DMS153 (cell line): ENCODE data around the gene SLC6A11.

Experiments used
- DNase-seq: peaks from one replicate; lab custom pipeline; 2025; lab: John Stamatoyannopoulos, UW

The SLC6A11 gene

DNA sequence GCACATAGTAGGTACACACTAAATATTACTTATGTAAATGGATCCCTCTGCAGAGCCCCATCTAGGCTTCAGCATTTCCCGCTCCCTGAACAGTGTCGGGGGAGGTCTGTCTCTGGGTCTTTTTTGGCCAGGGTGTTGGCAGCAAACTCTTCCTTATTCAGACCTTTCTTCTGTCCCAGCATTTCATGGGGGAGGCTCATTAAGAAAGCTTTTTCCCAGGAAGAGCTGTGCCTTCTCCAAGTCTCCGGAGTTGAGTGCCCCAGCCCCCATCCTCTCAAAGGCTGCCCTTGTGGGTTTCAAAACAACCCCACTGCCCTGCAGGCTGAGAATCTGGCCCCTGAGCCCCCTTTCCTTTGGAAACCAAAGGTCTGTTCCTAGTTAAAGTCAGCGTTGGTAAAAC lies 25.1 kb downstream of the SLC6A11 start:
- no peak for DNase-seq

DNA sequence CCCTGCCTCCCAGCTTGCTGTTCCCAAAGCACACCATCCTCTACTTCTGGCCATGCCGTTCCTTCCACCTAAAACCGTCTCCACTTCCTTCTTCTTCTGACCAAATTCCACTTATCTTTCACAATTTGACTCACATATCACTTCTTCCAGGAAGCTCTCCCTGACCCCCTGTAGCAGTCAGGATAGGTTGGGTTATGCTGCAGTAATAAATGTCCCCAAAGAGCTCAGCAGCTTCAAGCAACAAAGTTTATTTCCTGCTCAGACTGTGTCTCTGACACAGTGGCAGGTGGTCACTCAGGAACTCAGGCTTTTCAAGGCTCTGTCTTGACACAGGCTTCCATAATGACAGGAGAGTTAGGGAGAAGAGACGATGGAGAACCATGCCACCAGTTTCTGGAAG lies 27.4 kb downstream of the SLC6A11 start:
- DNase-seq, result no peak

GRCh38 chr3:10845001-10845761 lies 29.2 kb downstream of the SLC6A11 start:
- no peak for DNase-seq

DNA sequence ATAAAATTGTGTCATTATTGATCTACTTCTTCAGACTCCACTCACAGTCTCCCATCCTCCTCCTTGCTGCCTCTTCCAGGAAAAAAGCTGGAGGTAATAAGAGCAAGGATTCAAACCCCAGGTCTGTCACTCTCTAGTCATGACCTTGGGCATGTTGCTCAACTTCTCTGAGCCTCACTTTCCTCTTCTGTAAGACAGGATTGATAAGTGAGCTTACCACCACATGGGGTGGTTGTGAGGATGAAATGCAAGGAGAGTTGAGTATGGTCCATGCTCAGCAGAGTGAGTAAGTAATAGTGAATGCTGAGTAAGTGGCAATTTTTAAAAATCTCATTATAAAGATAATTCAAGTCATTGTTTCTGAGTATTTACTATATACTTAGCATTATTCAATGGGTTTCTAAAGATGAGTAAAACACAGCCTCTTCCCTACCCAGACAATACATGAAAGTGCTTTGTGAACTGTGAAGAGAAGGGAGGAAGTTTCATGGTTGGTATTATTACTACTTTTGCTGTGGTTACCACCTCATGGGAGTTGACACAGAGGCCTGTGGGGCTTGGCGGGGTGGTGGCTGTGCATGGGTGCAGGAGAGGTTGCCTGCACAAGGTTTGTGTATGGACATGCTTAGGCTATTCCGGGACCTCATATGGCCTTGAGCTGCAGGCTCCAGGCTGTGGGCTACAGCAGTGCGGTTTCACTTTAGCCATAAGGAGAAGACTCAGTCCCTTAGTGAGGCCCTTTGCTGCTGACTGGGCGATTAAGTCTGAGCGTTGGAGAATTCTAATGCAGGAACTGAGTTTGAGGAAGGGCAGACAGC lies 30.0 kb downstream of the SLC6A11 start:
- DNase-seq, result no peak

DNA sequence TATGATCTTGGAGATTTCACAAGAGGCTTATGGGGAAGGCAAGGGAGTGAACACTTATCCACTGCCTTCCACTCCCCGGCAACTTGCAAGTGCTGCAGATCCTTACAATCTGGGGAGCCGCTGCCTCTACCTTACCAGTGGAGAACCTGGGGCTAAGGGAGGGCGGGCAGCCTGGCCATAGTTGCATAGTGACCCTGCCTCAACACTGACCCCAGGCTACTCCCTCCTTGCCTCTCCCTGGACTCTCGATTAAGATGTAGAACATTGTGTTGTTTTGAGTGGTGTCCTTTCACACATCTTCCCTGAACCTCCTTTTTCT lies 30.6 kb downstream of the SLC6A11 start:
- DNase-seq, result no peak

GRCh38 chr3:10848261-10848660 lies 32.2 kb downstream of the SLC6A11 start:
- DNase-seq, result no peak

GRCh38 chr3:10852066-10852808 lies 36.2 kb downstream of the SLC6A11 start:
- no peak for DNase-seq

DNA sequence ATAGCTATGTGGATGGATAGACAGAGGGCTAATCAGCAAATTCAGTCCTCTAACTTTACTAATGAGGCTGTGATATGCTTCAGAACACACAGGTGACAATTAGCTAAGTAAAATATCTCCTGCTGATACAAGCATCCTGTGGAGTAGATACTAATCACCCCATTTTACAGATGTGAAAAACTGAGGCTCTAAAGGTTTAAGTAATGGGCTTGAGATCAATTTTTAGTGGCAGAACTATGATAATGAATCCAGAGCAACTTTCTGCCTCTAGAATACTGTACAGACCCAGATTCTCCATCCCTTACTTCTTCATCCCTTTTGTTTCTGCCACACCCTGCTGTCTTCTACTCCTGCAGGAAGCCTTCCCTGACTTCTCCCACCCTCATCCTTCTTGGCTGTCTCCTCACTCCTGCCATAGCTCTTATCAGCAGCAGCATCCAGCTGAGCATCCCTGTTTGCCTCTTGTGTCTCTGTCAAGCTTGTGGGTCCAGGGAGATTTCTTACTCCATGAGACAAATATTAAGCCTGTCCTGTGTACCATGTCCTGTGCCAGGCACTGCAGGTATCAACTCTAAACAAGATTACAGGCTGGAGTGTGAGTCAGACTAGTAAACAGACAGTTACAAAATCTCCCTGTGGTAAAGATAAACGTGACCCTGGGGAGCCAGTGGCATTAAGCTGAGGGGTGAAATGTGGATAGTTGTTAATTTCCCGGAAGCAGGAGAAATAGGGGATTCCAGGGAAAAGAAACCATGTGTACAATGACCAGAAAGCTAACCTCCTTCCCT lies 39.2 kb downstream of the SLC6A11 start:
- no peak for DNase-seq

DNA sequence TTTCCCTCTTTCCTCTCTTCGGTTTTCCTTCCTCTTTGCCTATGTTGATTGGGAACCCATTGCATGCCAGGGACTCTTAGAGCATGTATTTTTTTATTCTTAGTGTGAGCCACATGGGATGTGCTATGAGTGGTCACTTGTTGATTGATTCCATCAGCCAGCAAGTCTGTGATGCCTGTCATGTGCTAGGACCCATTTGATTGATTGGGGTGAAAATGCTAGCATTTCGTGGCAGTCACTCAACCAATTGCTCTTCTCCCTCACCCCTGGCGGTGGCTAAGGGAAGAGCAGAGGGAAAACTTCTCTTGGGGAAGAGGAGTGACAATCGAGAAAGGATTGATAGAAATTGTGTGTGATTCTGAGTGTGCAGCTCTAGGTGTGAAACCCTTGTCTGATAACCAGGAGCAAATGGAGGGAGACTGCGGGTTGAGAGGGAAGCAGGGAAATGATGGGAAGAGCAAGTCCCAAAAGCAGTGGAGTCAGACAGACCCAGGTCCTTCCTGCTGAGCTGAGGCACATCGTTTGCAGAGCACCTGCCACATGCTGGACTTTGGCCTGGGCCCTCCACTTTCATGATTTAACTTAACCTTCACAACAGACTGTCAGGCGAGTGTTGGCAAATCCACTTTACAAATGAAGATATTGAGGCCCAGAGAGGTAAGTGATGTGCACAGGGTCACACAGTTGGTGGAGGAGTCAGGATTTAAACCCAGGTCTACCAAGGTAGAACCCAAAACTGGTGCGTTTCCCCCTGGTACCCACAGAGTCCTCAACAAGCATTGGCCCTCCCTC lies 40.0 kb downstream of the SLC6A11 start:
- no peak for DNase-seq

- no peak for DNase-seq
Measured at GRCh38 chr3:10857235-10857634, 41.2 kb downstream of the SLC6A11 start.

DNA sequence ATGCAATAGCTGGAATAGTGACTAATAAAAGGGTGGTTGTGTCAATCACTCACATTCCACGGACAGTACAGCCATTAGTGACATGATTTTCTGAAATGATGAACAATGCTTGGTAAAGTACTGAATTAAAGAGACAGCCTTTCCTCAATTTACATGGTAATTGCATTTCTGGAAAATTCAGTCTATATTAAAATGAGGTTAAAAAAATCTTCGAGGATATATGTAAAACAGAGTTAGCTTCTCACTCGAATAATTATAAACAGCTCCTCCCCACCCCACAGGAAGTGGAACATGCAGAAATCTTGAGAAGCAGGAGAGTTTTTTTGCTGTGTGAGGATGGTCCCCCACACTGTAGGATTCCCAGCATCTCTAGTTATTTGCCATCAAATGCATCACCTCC lies 42.1 kb downstream of the SLC6A11 start:
- DNase-seq, result no peak

DNA sequence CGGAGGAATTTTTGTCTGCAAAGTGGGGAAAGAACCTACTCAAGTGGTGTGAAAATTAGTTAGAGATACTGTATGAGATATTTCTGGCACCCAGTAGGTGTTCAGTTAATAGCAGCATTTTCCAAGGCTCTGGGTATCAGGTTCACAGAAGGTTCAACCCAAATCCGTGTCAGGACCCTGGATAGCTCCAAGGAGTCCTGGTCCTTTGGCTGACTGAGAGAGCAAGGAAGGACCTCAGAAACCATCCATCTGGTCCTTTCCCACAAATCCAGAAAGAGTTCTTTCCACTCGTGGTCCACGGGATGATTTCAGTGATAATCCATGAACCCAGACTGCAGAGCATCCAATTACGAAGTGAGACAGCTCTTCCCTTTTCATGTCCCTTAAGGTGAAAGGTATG lies 51.4 kb downstream of the SLC6A11 start:
- no peak for DNase-seq

- no peak for DNase-seq
Measured at GRCh38 chr3:10869460-10869859, 53.4 kb downstream of the SLC6A11 start.

DNA sequence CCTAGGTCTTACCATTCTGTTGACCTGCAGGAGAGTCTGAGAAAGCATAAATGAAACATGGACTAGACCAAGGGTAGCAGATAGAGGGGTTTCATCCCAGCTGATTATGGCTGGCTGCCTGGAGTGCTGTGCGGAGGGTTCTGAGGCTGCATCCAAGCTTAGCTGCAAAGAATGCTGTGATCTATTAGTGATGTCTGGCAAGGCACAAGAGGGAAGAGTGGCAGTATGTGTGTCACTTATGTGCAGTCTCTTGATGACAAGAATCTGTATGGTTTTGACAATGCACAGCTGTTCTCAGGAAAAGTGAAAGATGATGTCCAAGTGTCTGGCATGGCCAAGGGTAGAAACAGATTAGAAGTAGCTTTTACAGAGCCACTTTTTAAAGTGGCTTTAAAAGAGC lies 54.3 kb downstream of the SLC6A11 start:
- DNase-seq, result no peak

GRCh38 chr3:10873415-10873814 lies 57.4 kb downstream of the SLC6A11 start:
- DNase-seq, result no peak

DNA sequence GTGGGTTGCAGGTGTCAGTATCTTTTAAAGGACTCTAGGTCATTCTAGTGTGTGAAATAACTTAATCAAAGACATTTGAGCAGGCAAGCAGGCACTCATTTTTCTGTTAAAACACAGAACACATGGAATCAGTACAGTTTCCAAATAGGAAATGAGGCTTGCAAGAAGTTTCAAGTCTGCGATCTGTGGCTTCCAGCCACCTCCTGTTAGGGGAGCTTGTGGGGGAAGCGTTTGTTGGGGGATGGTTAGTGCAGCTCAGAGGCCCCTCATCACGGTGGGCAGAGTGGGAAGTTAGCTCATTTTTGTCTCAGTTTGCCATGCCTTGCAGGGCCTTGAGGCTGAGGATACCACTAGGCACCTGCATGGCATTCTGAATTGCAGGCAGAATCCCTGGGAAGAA lies 59.9 kb downstream of the SLC6A11 start:
- no peak for DNase-seq

GRCh38 chr3:10876661-10877060 lies 60.6 kb downstream of the SLC6A11 start:
- DNase-seq, result no peak

DNA sequence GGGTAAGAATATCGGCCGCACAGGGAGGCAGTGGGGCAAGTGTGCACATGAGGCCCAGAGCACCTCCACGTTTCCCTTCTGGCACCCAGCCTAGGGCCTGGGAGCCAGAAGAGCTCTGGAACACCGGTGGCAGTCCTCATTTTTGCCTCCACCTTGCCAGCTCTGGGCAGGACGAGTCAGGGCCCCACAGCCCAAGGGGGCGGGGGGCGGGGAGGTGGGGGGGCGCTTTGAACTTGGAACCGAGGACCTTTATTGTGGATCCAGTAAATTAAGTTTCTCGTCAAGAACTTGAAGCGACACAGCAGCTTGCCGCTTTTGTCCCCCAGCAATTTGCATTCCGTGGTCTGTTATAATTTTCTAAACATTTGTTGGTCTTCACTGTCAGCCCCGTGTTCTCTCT lies 66.8 kb downstream of the SLC6A11 start:
- DNase-seq, result no peak

DNA sequence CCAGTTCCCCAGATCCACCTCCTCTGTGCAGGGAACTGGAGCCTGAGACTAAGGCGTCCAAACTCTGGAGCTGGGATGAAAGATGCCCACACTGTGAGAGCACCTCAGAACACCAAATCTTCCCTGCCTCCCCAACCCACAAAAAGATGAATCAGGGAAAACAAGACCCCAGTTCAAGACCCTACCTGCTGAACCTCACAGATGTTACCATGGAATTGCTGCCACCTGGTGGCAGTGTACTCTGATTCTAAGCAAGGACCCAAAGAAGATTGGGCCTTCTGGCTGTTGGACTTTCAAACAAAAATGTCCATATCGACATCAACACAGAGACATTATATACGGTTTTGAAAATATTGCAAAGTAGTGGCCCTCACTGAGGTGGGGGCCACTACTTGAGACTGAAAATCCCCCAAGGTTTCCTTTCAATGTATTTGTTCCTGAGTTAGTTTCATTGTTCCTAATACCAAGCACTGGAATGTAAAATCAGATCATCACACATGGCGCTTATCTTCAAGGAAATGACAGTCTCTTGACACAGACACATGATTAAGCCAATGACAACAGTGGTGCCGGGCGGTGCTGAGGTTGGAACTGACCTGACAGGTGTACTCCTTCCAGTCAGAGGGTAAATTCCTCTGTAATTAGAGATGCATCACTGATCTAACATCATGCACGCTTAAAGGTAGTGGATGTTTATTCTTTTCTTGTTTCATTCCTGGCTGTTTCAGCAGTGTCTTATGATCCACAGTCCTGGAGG lies 67.6 kb downstream of the SLC6A11 start:
- DNase-seq, result no peak

GRCh38 chr3:10887015-10887414 lies 71.0 kb downstream of the SLC6A11 start:
- DNase-seq, result no peak
